ENCODE data around the gene FBXW5. TPM values are rescaled to one million over a fixed set of nuclear protein-coding genes. Genes with fewer than 3 reads are reported as not detected.
A peak's percentile ranks its signal among the peaks of the same experiment; 100 is the strongest.

The FBXW5 gene
- total and polyA plus RNA-seq, 2 donors (not counting 3 experiments of a cell fraction or from before 2014, with no cell fraction given), result 97.3 to 151 TPM

- no peaks in the 10 kb centered on the region for H3K9me3 ChIP-seq (replicated peaks; ENCODE audit: control insufficient read depth, insufficient read depth, low read length)
- intact Hi-C loops (cut with micrococcal nuclease), result loop anchor here (1.0 to 5.0 kb wide), 4 partner anchors 57 to 157 kb away; partner anchors contain the start of genes PHPT1, RABL6 and TRAF2
- peak overlapping the region; percentile 70 for H3K9ac ChIP-seq (replicated peaks; ENCODE audit: extremely low read depth, insufficient read depth, low read length)
- H3K79me2 ChIP-seq (ENCODE audit: control insufficient read depth, insufficient read depth, low read length), result peaks cover 26% of the 10 kb centered on the region
- peak; percentile 59 for DNase-seq (ENCODE audit: low read depth, low spot score)
- H3K27ac ChIP-seq (ENCODE audit: insufficient read depth, low read depth, low read length), result peak overlapping the region; percentile 64
- no peak overlapping the region for H2AFZ ChIP-seq (ENCODE audit: low read depth, low read length)
- dilution Hi-C loops (cut with MboI; ENCODE audit: extremely low pct_ligation_motif_present, low sequenced_read_pairs), result loop anchor here (25.0 kb wide), 1 partner anchor 132 kb away; the partner anchor contains the start of gene RABL6
- H3K9me1 ChIP-seq (replicated peaks; ENCODE audit: control insufficient read depth, extremely low read depth, insufficient read depth, low read length), result no peaks in the 10 kb centered on the region
- H3K4me3 ChIP-seq (replicated peaks in 1 of 3; ENCODE audit: insufficient read depth in 1 of 3, low read depth in 1 of 3, low read length in 3 of 3), result peak overlapping the region; percentile 36 to 95 (median 60)
- TF ChIP-seq POLR2A (IDR thresholded peaks at IDR 0.05; ENCODE audit: low read depth, low read length) (peak; percentile 85), CTCF (IDR thresholded peaks at IDR 0.05; ENCODE audit: extremely low read depth in 1 of 2, insufficient read depth in 1 of 2, low read depth in 1 of 2, low read length in 2 of 2) (no peak), GATA2 (IDR thresholded peaks at IDR 0.05; ENCODE audit: insufficient read depth, insufficient read length, low read depth, low read length) (no peak), JUN (IDR thresholded peaks at IDR 0.05; ENCODE audit: borderline replicate concordance, insufficient read depth, insufficient read length, low read depth) (no peak), FOS (IDR thresholded peaks at IDR 0.05; ENCODE audit: borderline replicate concordance, insufficient read depth, low read length) (no peak), POLR2AphosphoS5 (IDR thresholded peaks at IDR 0.05; ENCODE audit: insufficient read depth, low read depth, low read length) (no peak), EZH2 (IDR thresholded peaks at IDR 0.05; ENCODE audit: borderline replicate concordance, low read depth, low read length, severe bottlenecking) (no peak)
- CTCF ChIA-PET, result interaction anchor here (0.7 to 1.5 kb wide), 7 partner anchors 48 to 137 kb away, joined by 3 to 7 read pairs (median 3); partner anchors contain the start of genes AJM1 and PAXX
- no peaks in the 10 kb centered on the region for H4K20me1 ChIP-seq (replicated peaks; ENCODE audit: control insufficient read depth, extremely low read depth, insufficient read depth, low read length)
- H3K4me2 ChIP-seq (ENCODE audit: insufficient read depth, low read length), result peak overlapping the region; percentile 32
- no peak for FAIRE-seq
- H3K36me3 ChIP-seq (ENCODE audit: control insufficient read depth in 2 of 2, extremely low read depth in 1 of 2, insufficient read depth in 2 of 2, low read length in 2 of 2), result peaks cover 2 to 30% of the 10 kb centered on the region in 2 experiments
- no peaks in the 10 kb centered on the region for H3K27me3 ChIP-seq (ENCODE audit: control insufficient read depth in 2 of 2, insufficient read depth in 2 of 2, low read length in 2 of 2)
- POLR2A ChIA-PET, result no interaction called here
- H3K4me1 ChIP-seq (ENCODE audit: control insufficient read depth, extremely low read depth, insufficient read depth, low read length), result no peaks in the 10 kb centered on the region
- BruUV-seq (replicated peaks), result no TSS peak
Observed at GRCh38 chr9:136944212-136944518, 373 bp downstream of the FBXW5 start.

Measured in endothelial cell of umbilical vein (primary cell).